ENCODE data around the gene PLVAP.
A peak's percentile ranks its signal among the peaks of the same experiment; 100 is the strongest.

Gene PLVAP

GRCh38 chr19:17351815-17352435 lies 25.2 kb downstream of the PLVAP start:
- no peak for DNase-seq (ENCODE audit: low spot score)
- TF ChIP-seq CTCF (IDR thresholded peaks at IDR 0.05; ENCODE audit: borderline replicate concordance, control extremely low read depth, extremely low read depth, insufficient read depth, missing control alignments) = no peak
- in situ Hi-C loops (cut with MboI; ENCODE audit: low sequenced_read_pairs, unreplicated experiment) = no loop called here

GRCh38 chr19:17348700-17349099 lies 28.4 kb downstream of the PLVAP start:
- in situ Hi-C loops (cut with MboI; ENCODE audit: low sequenced_read_pairs, unreplicated experiment) = loop anchor here (5.0 kb wide), 1 partner anchor 39 kb away; no protein-coding TSS in a partner anchor
- DNase-seq (ENCODE audit: low spot score) = peak; percentile 21
- TF ChIP-seq CTCF (IDR thresholded peaks at IDR 0.05; ENCODE audit: borderline replicate concordance, control extremely low read depth, extremely low read depth, insufficient read depth, missing control alignments) = no peak

GRCh38 chr19:17347877-17348276 lies 29.3 kb downstream of the PLVAP start:
- peak; percentile 32 for DNase-seq (ENCODE audit: low spot score)
- TF ChIP-seq CTCF (IDR thresholded peaks at IDR 0.05; ENCODE audit: borderline replicate concordance, control extremely low read depth, extremely low read depth, insufficient read depth, missing control alignments) = no peak
- in situ Hi-C loops (cut with MboI; ENCODE audit: low sequenced_read_pairs, unreplicated experiment) = loop anchor here (5.0 kb wide), 1 partner anchor 39 kb away; no protein-coding TSS in a partner anchor

GRCh38 chr19:17347361-17347760 lies 29.8 kb downstream of the PLVAP start:
- peak; percentile 29 for DNase-seq (ENCODE audit: low spot score)
- no peak for TF ChIP-seq CTCF (IDR thresholded peaks at IDR 0.05; ENCODE audit: borderline replicate concordance, control extremely low read depth, extremely low read depth, insufficient read depth, missing control alignments)
- in situ Hi-C loops (cut with MboI; ENCODE audit: low sequenced_read_pairs, unreplicated experiment) = loop anchor here (5.0 kb wide), 1 partner anchor 40 kb away; no protein-coding TSS in a partner anchor

- TF ChIP-seq CTCF (IDR thresholded peaks at IDR 0.05; ENCODE audit: borderline replicate concordance, control extremely low read depth, extremely low read depth, insufficient read depth, missing control alignments) = peak; percentile 92
- in situ Hi-C loops (cut with MboI; ENCODE audit: low sequenced_read_pairs, unreplicated experiment) = loop anchor here (5.0 kb wide), 1 partner anchor 41 kb away; no protein-coding TSS in a partner anchor
- DNase-seq (ENCODE audit: low spot score) = peak; percentile 90
Observed at GRCh38 chr19:17346109-17346671, 31.0 kb downstream of the PLVAP start.

GRCh38 chr19:17341845-17342244 lies 35.3 kb downstream of the PLVAP start:
- in situ Hi-C loops (cut with MboI; ENCODE audit: low sequenced_read_pairs, unreplicated experiment) = no loop called here
- no peak for DNase-seq (ENCODE audit: low spot score)
- TF ChIP-seq CTCF (IDR thresholded peaks at IDR 0.05; ENCODE audit: borderline replicate concordance, control extremely low read depth, extremely low read depth, insufficient read depth, missing control alignments) = no peak

Measured in GM13976 (cell line).